ENCODE measurements around the gene OSBPL3.
"Not testable (repeated sequence)": the region's sequence is repeated elsewhere in the genome, so short reads cannot be mapped to it uniquely, and the experiment has no call there.

OSBPL3 gene

GRCh38 chr7:24816868-24817267 is 163.1 kb downstream of the OSBPL3 start:
- DNase-seq (ENCODE audit: low read depth in 1 of 2, low spot score in 1 of 2) = no peak
- no peak for TF ChIP-seq JUND (IDR thresholded peaks at IDR 0.05; ENCODE audit: low read depth)
- in situ Hi-C loops (cut with HindIII; ENCODE audit: low pct_unique_long_range_greater_than_20kb, low sequenced_read_pairs) = no loop called here

GRCh38 chr7:24812305-24812945 is 167.6 kb downstream of the OSBPL3 start:
- no peak for TF ChIP-seq JUND (IDR thresholded peaks at IDR 0.05; ENCODE audit: low read depth)
- in situ Hi-C loops (cut with HindIII; ENCODE audit: low pct_unique_long_range_greater_than_20kb, low sequenced_read_pairs) = no loop called here
- peak; percentile 47 to 83 for DNase-seq (ENCODE audit: low read depth in 1 of 2, low spot score in 1 of 2)

GRCh38 chr7:24808518-24808917 is 171.5 kb downstream of the OSBPL3 start:
- in situ Hi-C loops (cut with HindIII; ENCODE audit: low pct_unique_long_range_greater_than_20kb, low sequenced_read_pairs) = no loop called here
- no peak for DNase-seq (ENCODE audit: low read depth in 1 of 2, low spot score in 1 of 2)
- no peak for TF ChIP-seq JUND (IDR thresholded peaks at IDR 0.05; ENCODE audit: low read depth)

GRCh38 chr7:24802300-24802699 is 177.7 kb downstream of the OSBPL3 start:
- DNase-seq (ENCODE audit: low read depth in 1 of 2, low spot score in 1 of 2) = no peak
- TF ChIP-seq JUND (IDR thresholded peaks at IDR 0.05; ENCODE audit: low read depth) = no peak
- in situ Hi-C loops (cut with HindIII; ENCODE audit: low pct_unique_long_range_greater_than_20kb, low sequenced_read_pairs) = no loop called here

- DNase-seq (ENCODE audit: low read depth in 1 of 2, low spot score in 1 of 2) = no peak
- in situ Hi-C loops (cut with HindIII; ENCODE audit: low pct_unique_long_range_greater_than_20kb, low sequenced_read_pairs) = no loop called here
- TF ChIP-seq JUND (IDR thresholded peaks at IDR 0.05; ENCODE audit: low read depth) = no peak
Observed at GRCh38 chr7:24801883-24802282, 178.1 kb downstream of the OSBPL3 start.

GRCh38 chr7:24800667-24801066 is 179.3 kb downstream of the OSBPL3 start:
- TF ChIP-seq JUND (IDR thresholded peaks at IDR 0.05; ENCODE audit: low read depth) = no peak

GRCh38 chr7:24800073-24800472 is 179.9 kb downstream of the OSBPL3 start:
- no peak for DNase-seq (ENCODE audit: low read depth in 1 of 2, low spot score in 1 of 2)
- in situ Hi-C loops (cut with HindIII; ENCODE audit: low pct_unique_long_range_greater_than_20kb, low sequenced_read_pairs) = no loop called here
- no peak for TF ChIP-seq JUND (IDR thresholded peaks at IDR 0.05; ENCODE audit: low read depth)

More at GRCh38 chr7:24800667-24801066, 179.3 kb downstream of the OSBPL3 start:
- in situ Hi-C loops (cut with HindIII; ENCODE audit: low pct_unique_long_range_greater_than_20kb, low sequenced_read_pairs) = no loop called here
- DNase-seq (ENCODE audit: low read depth in 1 of 2, low spot score in 1 of 2) = no peak

GRCh38 chr7:24799506-24799905 is 180.5 kb downstream of the OSBPL3 start:
- TF ChIP-seq JUND (IDR thresholded peaks at IDR 0.05; ENCODE audit: low read depth) = no peak
- in situ Hi-C loops (cut with HindIII; ENCODE audit: low pct_unique_long_range_greater_than_20kb, low sequenced_read_pairs) = no loop called here

GRCh38 chr7:24798261-24798660 is 181.7 kb downstream of the OSBPL3 start:
- in situ Hi-C loops (cut with HindIII; ENCODE audit: low pct_unique_long_range_greater_than_20kb, low sequenced_read_pairs) = no loop called here

More at GRCh38 chr7:24799506-24799905, 180.5 kb downstream of the OSBPL3 start:
- DNase-seq (ENCODE audit: low read depth in 1 of 2, low spot score in 1 of 2) = no peak

GRCh38 chr7:24797270-24797669 is 182.7 kb downstream of the OSBPL3 start:
- no peak for TF ChIP-seq JUND (IDR thresholded peaks at IDR 0.05; ENCODE audit: low read depth)
- in situ Hi-C loops (cut with HindIII; ENCODE audit: low pct_unique_long_range_greater_than_20kb, low sequenced_read_pairs) = no loop called here
- no peak for DNase-seq (ENCODE audit: low read depth in 1 of 2, low spot score in 1 of 2)

More at GRCh38 chr7:24798261-24798660, 181.7 kb downstream of the OSBPL3 start:
- TF ChIP-seq JUND (IDR thresholded peaks at IDR 0.05; ENCODE audit: low read depth) = no peak
- no peak for DNase-seq (ENCODE audit: low read depth in 1 of 2, low spot score in 1 of 2)

- in situ Hi-C loops (cut with HindIII; ENCODE audit: low pct_unique_long_range_greater_than_20kb, low sequenced_read_pairs) = no loop called here
- no peak for DNase-seq (ENCODE audit: low read depth in 1 of 2, low spot score in 1 of 2)
- no peak for TF ChIP-seq JUND (IDR thresholded peaks at IDR 0.05; ENCODE audit: low read depth)
Observed at GRCh38 chr7:24795407-24795767, 184.6 kb downstream of the OSBPL3 start.

GRCh38 chr7:24794751-24795406 is 185.1 kb downstream of the OSBPL3 start:
- DNase-seq (ENCODE audit: low read depth in 1 of 2, low spot score in 1 of 2); in situ Hi-C loops (cut with HindIII; ENCODE audit: low pct_unique_long_range_greater_than_20kb, low sequenced_read_pairs): not testable (repeated sequence)

- no peak for DNase-seq (ENCODE audit: low read depth in 1 of 2, low spot score in 1 of 2)
- no peak for TF ChIP-seq JUND (IDR thresholded peaks at IDR 0.05; ENCODE audit: low read depth)
- in situ Hi-C loops (cut with HindIII; ENCODE audit: low pct_unique_long_range_greater_than_20kb, low sequenced_read_pairs) = no loop called here
Observed at GRCh38 chr7:24793982-24794648, 185.9 kb downstream of the OSBPL3 start.
